ENCODE data around the gene CLK2.
A peak's percentile ranks its signal among the peaks of the same experiment; 100 is the strongest.
"Not testable (repeated sequence)": the region's sequence is repeated elsewhere in the genome, so short reads cannot be mapped to it uniquely, and the experiment has no call there.

CLK2 gene

DNA sequence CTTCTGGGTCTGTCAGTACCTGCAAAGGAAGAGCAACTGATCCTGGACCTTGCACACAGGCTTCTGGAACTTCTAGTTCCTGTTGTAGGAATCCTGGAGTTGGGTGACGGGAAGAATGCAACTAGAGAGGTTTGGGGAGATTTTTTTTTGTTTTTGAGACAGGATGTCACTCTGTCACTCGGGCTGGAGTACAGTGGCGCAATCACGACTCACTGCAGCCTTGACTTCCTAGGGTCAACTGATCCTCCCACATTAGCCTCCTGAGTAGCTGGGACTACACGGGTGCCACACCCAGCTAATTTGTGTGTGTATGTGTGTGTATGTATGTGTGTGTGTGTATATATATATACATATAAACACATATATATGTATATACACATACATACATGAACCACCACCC, 36.9 kb downstream of the CLK2 start:
- H3K36me3 Mint-ChIP-seq (ENCODE audit: low read depth), result peaks cover 5% of the 10 kb centered on the region
- no peak overlapping the region for H3K4me3 Mint-ChIP-seq
- DNase-seq, result no peak
- H3K9me3 Mint-ChIP-seq, result no peaks in the 10 kb centered on the region
- no peak for TF ChIP-seq CTCF (IDR thresholded peaks at IDR 0.05)
- H3K4me1 Mint-ChIP-seq, result peaks cover 12% of the 10 kb centered on the region
- no peak overlapping the region for H3K27ac Mint-ChIP-seq
- no peaks in the 10 kb centered on the region for H3K27me3 Mint-ChIP-seq (ENCODE audit: low read depth, poor library complexity)

DNA sequence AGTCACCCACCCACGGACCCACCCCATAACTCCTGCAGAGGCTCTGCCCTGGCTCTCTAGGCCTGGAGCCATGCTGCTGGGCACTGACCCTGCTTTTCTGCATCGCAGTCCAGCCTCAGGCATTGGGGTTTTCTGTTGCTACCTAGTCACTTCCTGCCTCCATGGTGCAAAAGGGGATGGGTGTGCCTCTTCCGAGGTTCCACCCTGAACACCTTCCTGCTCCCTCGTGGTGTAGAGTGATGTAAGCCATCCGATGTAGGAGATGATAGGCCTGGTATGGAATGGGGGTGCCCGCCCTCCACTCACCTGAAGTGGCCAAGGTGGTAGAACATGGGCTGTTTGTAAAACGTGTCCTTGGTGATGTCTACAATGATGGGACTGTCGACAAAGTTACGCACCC, 37.9 kb downstream of the CLK2 start:
- DNase-seq; H3K27me3 Mint-ChIP-seq (ENCODE audit: low read depth, poor library complexity); H3K9me3 Mint-ChIP-seq; H3K4me3 Mint-ChIP-seq; H3K27ac Mint-ChIP-seq; H3K36me3 Mint-ChIP-seq (ENCODE audit: low read depth); H3K4me1 Mint-ChIP-seq: not testable (repeated sequence)

- H3K27ac Mint-ChIP-seq; H3K4me3 Mint-ChIP-seq; H3K9me3 Mint-ChIP-seq; DNase-seq; H3K36me3 Mint-ChIP-seq (ENCODE audit: low read depth); H3K27me3 Mint-ChIP-seq (ENCODE audit: low read depth, poor library complexity); H3K4me1 Mint-ChIP-seq: not testable (repeated sequence)
Measured at GRCh38 chr1:155233502-155233901, 39.8 kb downstream of the CLK2 start.

- H3K4me3 Mint-ChIP-seq; H3K27me3 Mint-ChIP-seq (ENCODE audit: low read depth, poor library complexity); H3K9me3 Mint-ChIP-seq; H3K27ac Mint-ChIP-seq; H3K36me3 Mint-ChIP-seq (ENCODE audit: low read depth); DNase-seq: not testable (repeated sequence)
- peaks cover 14% of the 10 kb centered on the region for H3K4me1 Mint-ChIP-seq
Measured at GRCh38 chr1:155232001-155232978, 41.0 kb downstream of the CLK2 start.

GRCh38 chr1:155231302-155231701, 42.0 kb downstream of the CLK2 start:
- not testable (repeated sequence) for H3K4me3 Mint-ChIP-seq, H3K27ac Mint-ChIP-seq

DNA sequence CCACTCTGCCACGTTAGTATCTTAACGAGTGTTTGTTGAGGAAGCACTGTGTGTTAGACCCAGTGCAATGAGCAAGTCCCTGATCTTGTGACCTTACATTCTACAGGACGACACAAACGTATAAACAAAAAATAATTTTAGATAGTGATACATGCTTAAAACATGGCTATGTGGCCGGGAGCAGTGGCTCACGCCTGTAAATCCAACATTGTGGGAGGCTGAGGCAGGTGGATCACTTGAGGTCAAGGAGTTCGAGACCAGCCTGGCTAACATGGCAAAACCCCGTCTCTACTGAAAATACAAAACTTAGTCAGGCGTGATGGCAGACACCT, 45.2 kb downstream of the CLK2 start:
- Mint-ChIP-seq H3K27me3 (ENCODE audit: low read depth, poor library complexity) (no peaks in the 10 kb centered on the region), H3K27ac (peak overlapping the region; percentile 98), H3K36me3 (ENCODE audit: low read depth) (peaks cover 5% of the 10 kb centered on the region), H3K4me3 (peak overlapping the region; percentile 91), H3K9me3 (no peaks in the 10 kb centered on the region), H3K4me1 (peaks cover 50% of the 10 kb centered on the region)
- no peak for TF ChIP-seq CTCF (IDR thresholded peaks at IDR 0.05)
- DNase-seq, result no peak

More at GRCh38 chr1:155231302-155231701, 42.0 kb downstream of the CLK2 start:
- not testable (repeated sequence) for H3K9me3 Mint-ChIP-seq; H3K27me3 Mint-ChIP-seq (ENCODE audit: low read depth, poor library complexity); DNase-seq; H3K36me3 Mint-ChIP-seq (ENCODE audit: low read depth)
- H3K4me1 Mint-ChIP-seq, result peaks cover 22% of the 10 kb centered on the region

DNA sequence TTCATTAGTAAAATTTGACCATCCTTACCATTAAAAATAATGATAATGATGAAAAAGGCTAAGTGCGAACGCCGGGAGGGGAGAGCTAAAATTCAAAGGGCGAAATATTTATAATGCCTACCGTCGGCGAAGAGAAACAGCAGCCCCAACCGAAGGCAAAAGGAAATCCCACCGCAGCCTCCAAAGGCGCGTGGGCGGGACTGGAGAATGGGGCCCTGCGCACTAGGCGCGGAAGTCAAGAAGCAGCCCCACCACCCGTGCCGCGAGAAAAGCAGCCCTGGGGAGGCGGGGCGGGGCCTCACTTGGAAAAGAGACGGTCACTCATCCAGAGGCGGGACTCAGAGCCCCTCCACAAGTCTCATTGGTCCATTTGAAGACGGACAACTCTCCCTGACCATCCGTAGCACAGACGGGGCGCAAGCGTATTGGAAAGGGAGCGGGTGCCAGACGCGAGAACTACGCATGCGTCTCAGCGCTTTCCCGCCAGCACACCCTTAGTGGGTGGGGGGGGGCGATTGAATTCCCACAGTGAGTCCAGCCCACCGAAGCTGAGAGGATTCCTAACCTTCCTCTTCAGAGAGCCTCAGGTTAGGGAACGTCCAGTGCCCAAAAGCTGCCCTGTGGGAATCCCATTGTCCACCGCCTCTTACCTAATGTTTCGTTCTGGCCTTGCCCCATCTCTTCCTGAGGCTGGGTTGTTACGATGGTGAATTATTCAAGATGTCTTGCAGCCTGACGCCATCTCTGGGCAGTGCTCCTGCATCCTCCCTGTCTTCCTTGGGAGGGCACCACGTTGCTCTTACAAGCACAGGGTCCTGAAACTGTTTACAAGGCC, 45.8 kb downstream of the CLK2 start:
- peaks cover 52% of the 10 kb centered on the region for H3K4me1 Mint-ChIP-seq
- H3K4me3 Mint-ChIP-seq, result peak overlapping the region; percentile 91
- TF ChIP-seq CTCF (IDR thresholded peaks at IDR 0.05), result no peak
- no peaks in the 10 kb centered on the region for H3K27me3 Mint-ChIP-seq (ENCODE audit: low read depth, poor library complexity)
- no peaks in the 10 kb centered on the region for H3K9me3 Mint-ChIP-seq
- peaks cover 5% of the 10 kb centered on the region for H3K36me3 Mint-ChIP-seq (ENCODE audit: low read depth)
- peak; percentile 98 for DNase-seq
- peak overlapping the region; percentile 98 for H3K27ac Mint-ChIP-seq

All from nephron progenitor cell (in vitro differentiated cells).